Erythroblast (primary cell): Measurements from ENCODE around the gene PRKCZ.

Experiments
- GATA1 ChIP-seq: IDR thresholded peaks from 2 replicates; pipeline ENCODE4 v1.6.1; 2011; ENCODE audit warnings: low read depth, mild to moderate bottlenecking, control low read depth, low read length, moderate library complexity
- POLR2A ChIP-seq: IDR thresholded peaks from 2 replicates; pipeline ENCODE4 v1.6.1; 2011; ENCODE audit warnings: mild to moderate bottlenecking, low read length

GRCh38 chr1:2232255-2232915 is 182.2 kb downstream of the PRKCZ start:
- TF ChIP-seq POLR2A (no peak), GATA1 (no peak)
